ENCODE measurements around the gene RCOR1. TPM values are rescaled to one million over a fixed set of nuclear protein-coding genes. Genes with fewer than 3 reads are reported as not detected.

Gene RCOR1
- total and polyA plus RNA-seq, 2 of the 8 experiments (the other 6 are each of a cell fraction or from before 2014, with no cell fraction given): 12.3 to 26.3 TPM

GRCh38 chr14:102695167-102695555 is 102.7 kb downstream of the RCOR1 start:
- Histone ChIP-seq H3K79me2 (ENCODE audit: control insufficient read depth in 1 of 2, insufficient read depth in 2 of 2, low read length in 2 of 2) (peaks cover 6 to 62% of the 10 kb centered on the region in 2 experiments), H3K4me3 (ENCODE audit: extremely low read depth in 1 of 4, insufficient read depth in 2 of 4, low read depth in 3 of 4, low read length in 4 of 4) (no peak overlapping the region), H3K27ac (ENCODE audit: low read depth, low read length) (no peak overlapping the region), H3K23ac (ENCODE audit: insufficient read length) (no peak overlapping the region), H3K79me1 (ENCODE audit: low read depth, low read length) (no peaks in the 10 kb centered on the region; the same call in 1 of the 2 replicates), H3K14ac (ENCODE audit: insufficient read length) (no peak overlapping the region), H3K4ac (replicated peaks; ENCODE audit: insufficient read length, low read depth, low read length) (no peak overlapping the region), H3K9me3 (ENCODE audit: insufficient read depth in 2 of 2, low read depth in 1 of 2, low read length in 1 of 2) (no peaks in the 10 kb centered on the region), H3K18ac (ENCODE audit: extremely low read depth, low read length) (no peak overlapping the region), H3K56ac (replicated peaks; ENCODE audit: insufficient read length, low read depth, low read length) (no peak overlapping the region), H2AFZ (ENCODE audit: low read length) (no peak overlapping the region), H4K8ac (ENCODE audit: extremely low read depth, insufficient read depth, low read length) (no peak overlapping the region), H3K4me1 (replicated peaks in 1 of 4; ENCODE audit: control insufficient read depth in 3 of 4, insufficient read depth in 4 of 4, low read length in 3 of 4) (peaks cover 0 to 8% (median under 1%) of the 10 kb centered on the region in 4 experiments; a peak in 2 of 7 replicates), H2BK15ac (ENCODE audit: low read length) (no peak overlapping the region), H2BK20ac (ENCODE audit: low read length) (no peak overlapping the region), H3K36me3 (ENCODE audit: control insufficient read depth in 2 of 4, insufficient read depth in 4 of 4, low read length in 3 of 4) (no peaks in the 10 kb centered on the region), H4K20me1 (replicated peaks in 1 of 2; ENCODE audit: control insufficient read depth in 1 of 2, insufficient read depth in 2 of 2, low read length in 2 of 2) (peaks cover 7 to 8% of the 10 kb centered on the region in 2 experiments), H2AK5ac (ENCODE audit: low read depth, low read length) (no peak overlapping the region), H2BK12ac (ENCODE audit: low read depth, low read length) (no peak overlapping the region), H2BK120ac (replicated peaks; ENCODE audit: low read depth, low read length) (no peak overlapping the region), H2BK5ac (ENCODE audit: low read depth, low read length) (no peak overlapping the region), H3K27me3 (replicated peaks in 1 of 4; ENCODE audit: control insufficient read depth in 3 of 4, extremely low read depth in 1 of 4, insufficient read depth in 3 of 4, low read length in 3 of 4) (no peaks in the 10 kb centered on the region), H3K4me2 (ENCODE audit: insufficient read depth in 1 of 2, low read depth in 2 of 2, low read length in 2 of 2) (no peak overlapping the region), H4K91ac (replicated peaks; ENCODE audit: insufficient read length, low read length) (no peak overlapping the region), H4K5ac (ENCODE audit: insufficient read length, low read depth, low read length) (no peak overlapping the region), H3K9ac (replicated peaks in 1 of 4; ENCODE audit: extremely low read depth in 1 of 4, low read depth in 3 of 4, low read length in 3 of 4) (no peak overlapping the region), H3K23me2 (ENCODE audit: low read depth, low read length) (no peaks in the 10 kb centered on the region)
- FAIRE-seq (no peak), DNase-seq (ENCODE audit: low read depth in 1 of 2, low spot score in 2 of 2) (no peak)
- POLR2A ChIA-PET (ENCODE audit: partially characterized antibody): interaction anchor here (1.2 to 1.9 kb wide), 3 partner anchors 79 to 100 kb away, joined by 3 to 5 read pairs (median 4); no protein-coding TSS in a partner anchor
- WGBS, 2 experiments (ENCODE audit: extremely low coverage in 1 of 2, insufficient coverage in 1 of 2, insufficient read length in 1 of 2, insufficient replicate concordance in 2 of 2, low coverage in 1 of 2, low lambda C conversion rate in 2 of 2, missing lambda C conversion rate in 1 of 2): 55% methylated on average over 3 of the region's 3 CpGs; no CpG with 5 or more reads in 1 of the 2 experiments
- CTCF ChIA-PET (ENCODE audit: partially characterized antibody): interaction anchor here (0.6 to 4.1 kb wide), 56 partner anchors 10 to 302 kb away, joined by 3 to 63 read pairs (median 5); partner anchors contain the start of gene AMN
- TF ChIP-seq CHD1 (IDR thresholded peaks at IDR 0.05; ENCODE audit: low read depth, low read length) (no peak), GABPA (IDR thresholded peaks at IDR 0.05; ENCODE audit: borderline replicate concordance, insufficient read depth, low read length) (no peak), POU5F1 (IDR thresholded peaks at IDR 0.05; ENCODE audit: low read depth, low read length) (no peak)
